HG03469 (cell line): ENCODE measurements around the gene HPS6.

Source experiments
- ATAC-seq: cut with Tn5 transposase; IDR thresholded peaks from one replicate; pipeline ENCODE4 v1.9.1; 2021; ENCODE audit warnings: mild to moderate bottlenecking, moderate library complexity, moderate number of reproducible peaks; ENCODE audit not compliant: unreplicated experiment

The HPS6 gene

GRCh38 chr10:102115775-102116174 lies 50.6 kb downstream of the HPS6 start:
- no peak for ATAC-seq

GRCh38 chr10:102116656-102117055 lies 51.5 kb downstream of the HPS6 start:
- ATAC-seq: no peak
